HepG2 (cell line): ENCODE measurements around the gene NELL1. TPM values are rescaled to one million over a fixed set of nuclear protein-coding genes. Genes with fewer than 3 reads are reported as not detected.

Source experiments
- ATAC-seq: fragments of 200-7000 bp; cut with Tn5 transposase; 3 replicates; pipeline ENCODE4 v1.9.1; 2020; ENCODE audit warnings: mild to moderate bottlenecking, moderate library complexity
- BruUV-seq: library from RNA; stranded (reverse); fragments of 400-500 nt; replicated peaks from 2 replicates; lab custom pipeline; 2021; lab: Mats Ljungman, UMichigan
- CTCF ChIA-PET: fragments of 300-600 bp; formaldehyde crosslinking; extraction: SDS; loops from one replicate; lab custom pipeline; 2021; ENCODE audit warnings: low total read pairs, inconsistent platforms, low intra/inter-chr PET ratio; lab: Yijun Ruan, JAX
- POLR2A ChIA-PET: fragments of 350-600 bp; sonication (Branson Sonifier 250); formaldehyde crosslinking; loops from one replicate; lab custom pipeline; 2020; ENCODE audit warnings: antibody characterized with exemption, inconsistent platforms; lab: Yijun Ruan, JAX
- DNase-seq: peaks from one replicate; pipeline ENCODE4 v3.0.0-alpha.2; 2015; ENCODE audit warnings: low spot score
- FAIRE-seq: peaks from 3 replicates; lab custom pipeline; 2011; peaks lifted over from hg19 to GRCh38; lab: Jason Lieb, UNC
- H2AFZ ChIP-seq: one replicate; pipeline ENCODE4 v1.6.1; 2011; ENCODE audit warnings: low read length, inconsistent platforms
- H3K27ac ChIP-seq: fragments of 300-600 bp; 3 replicates; pipeline ENCODE4 v1.8.0; 2011; ENCODE audit warnings: mixed run types, mild to moderate bottlenecking, mixed read lengths, low read length, inconsistent platforms; ENCODE audit not compliant: insufficient read depth; ENCODE audit errors: extremely low read length
- H3K27me3 ChIP-seq, 2 experiments: fragments of 200-600 bp in 1 of 2; 2 replicates in 1 of 2; 3 replicates in 1 of 2; pipeline versions ENCODE4 v1.6.0 to v1.8.0; 2011; ENCODE audit warnings: low read length in 2 of 2, mild to moderate bottlenecking in 2 of 2, moderate library complexity in 2 of 2, inconsistent platforms in 1 of 2; ENCODE audit not compliant: insufficient read depth in 2 of 2, control insufficient read depth in 1 of 2
- H3K36me3 ChIP-seq, 2 experiments: fragments of 200-600 bp in 1 of 2; replicated peaks in 1 of 2; 2 replicates in 1 of 2; 3 replicates in 1 of 2; pipeline versions ENCODE4 v1.5.1 to v1.8.0; 2011; ENCODE audit warnings: low read length in 2 of 2, inconsistent platforms in 1 of 2; ENCODE audit not compliant: insufficient read depth in 2 of 2, control insufficient read depth in 1 of 2
- H3K4me1 ChIP-seq: 2 replicates; pipeline ENCODE4 v1.5.1; 2012; ENCODE audit warnings: low read length, inconsistent platforms; ENCODE audit not compliant: insufficient read depth
- H3K4me2 ChIP-seq: 2 replicates; pipeline ENCODE4 v1.6.0; 2011; ENCODE audit warnings: low read depth, low read length, inconsistent platforms
- H3K4me3 ChIP-seq, 3 experiments: fragments of 200-600 bp in 1 of 3; sonication (generic), shearing (Covaris generic) in 1 of 3; replicated peaks in 1 of 3; 2 replicates each; pipeline ENCODE4 v1.5.1; 2011 to 2016; ENCODE audit warnings: low read length in 3 of 3, inconsistent platforms in 2 of 3, low read depth in 2 of 3, mild to moderate bottlenecking in 2 of 3, control low read depth in 1 of 3, mixed read lengths in 1 of 3; ENCODE audit not compliant: insufficient read depth in 1 of 3
- H3K79me2 ChIP-seq: one replicate; pipeline ENCODE4 v1.6.1; 2011; ENCODE audit warnings: low read length, inconsistent platforms; ENCODE audit not compliant: insufficient read depth
- H3K9ac ChIP-seq: 2 replicates; pipeline ENCODE4 v1.6.0; 2011; ENCODE audit warnings: mild to moderate bottlenecking, low read depth, low read length, inconsistent platforms; ENCODE audit not compliant: insufficient read depth
- H3K9me3 ChIP-seq: 2 replicates; pipeline ENCODE4 v1.5.1; 2012; ENCODE audit warnings: mild to moderate bottlenecking, low read length
- H4K20me1 ChIP-seq: 2 replicates; pipeline ENCODE4 v1.6.0; 2011; ENCODE audit warnings: inconsistent platforms, mild to moderate bottlenecking, low read length, moderate library complexity; ENCODE audit not compliant: insufficient read depth
- CAMTA2 ChIP-seq: sonication (generic); formaldehyde crosslinking; IDR thresholded peaks from 2 replicates; pipeline ENCODE4 v1.4.0; 2020; ENCODE audit warnings: mild to moderate bottlenecking, missing genetic modification reagents, borderline replicate concordance
- GZF1 ChIP-seq: sonication (generic); formaldehyde crosslinking; IDR thresholded peaks from 2 replicates; pipeline ENCODE4 v1.5.1; 2020; ENCODE audit warnings: mild to moderate bottlenecking, missing genetic modification reagents
- HHEX ChIP-seq: IDR thresholded peaks from 2 replicates; pipeline ENCODE4 v1.6.1; 2016; ENCODE audit warnings: control low read depth
- JUND ChIP-seq: sonication (generic); formaldehyde crosslinking; IDR thresholded peaks from 2 replicates; pipeline ENCODE4 v1.8.0; 2022; ENCODE audit warnings: mild to moderate bottlenecking, missing genetic modification reagents
- MBD4 ChIP-seq: IDR thresholded peaks from 2 replicates; pipeline ENCODE4 v1.6.1; 2012; ENCODE audit warnings: low read length, inconsistent platforms, borderline replicate concordance
- RBM39 ChIP-seq: fragments of 200-400 bp; formaldehyde crosslinking; IDR thresholded peaks from one replicate; pipeline ENCODE4 v1.6.1; 2018; ENCODE audit warnings: antibody characterized with exemption, mild to moderate bottlenecking, low read depth, low read length; ENCODE audit not compliant: poor library complexity, severe bottlenecking
- SIX1 ChIP-seq: sonication (generic); formaldehyde crosslinking; IDR thresholded peaks from 2 replicates; pipeline ENCODE4 v1.4.0; 2020; ENCODE audit warnings: missing genetic modification reagents, borderline replicate concordance
- SOX5 ChIP-seq: IDR thresholded peaks from 2 replicates; pipeline ENCODE4 v1.6.1; 2016; ENCODE audit warnings: borderline replicate concordance
- SP5 ChIP-seq: IDR thresholded peaks from 2 replicates; pipeline ENCODE4 v1.6.1; 2016; ENCODE audit warnings: low read depth, borderline replicate concordance
- SRSF4 ChIP-seq: fragments of 200-400 bp; formaldehyde crosslinking; IDR thresholded peaks from one replicate; pipeline ENCODE4 v1.6.1; 2018; ENCODE audit warnings: mild to moderate bottlenecking, low read depth, low read length, moderate library complexity; ENCODE audit not compliant: poor library complexity, severe bottlenecking
- ZIK1 ChIP-seq: sonication (generic); formaldehyde crosslinking; IDR thresholded peaks from 2 replicates; pipeline ENCODE4 v1.5.0; 2020; ENCODE audit warnings: mild to moderate bottlenecking, low read depth, missing genetic modification reagents, borderline replicate concordance
- ZNF564 ChIP-seq: sonication (generic); formaldehyde crosslinking; IDR thresholded peaks from 2 replicates; pipeline ENCODE4 v1.8.1; 2023; ENCODE audit warnings: mild to moderate bottlenecking, missing genetic modification reagents
- ZNF570 ChIP-seq: sonication (generic); formaldehyde crosslinking; IDR thresholded peaks from 2 replicates; pipeline ENCODE4 v1.4.0; 2020; ENCODE audit warnings: mild to moderate bottlenecking, missing genetic modification reagents, borderline replicate concordance
- ZNF652 ChIP-seq: IDR thresholded peaks from 2 replicates; pipeline ENCODE4 v1.6.1; 2016; ENCODE audit warnings: low read depth, borderline replicate concordance
- ZNF776 ChIP-seq: sonication (generic); formaldehyde crosslinking; IDR thresholded peaks from 2 replicates; pipeline ENCODE4 v1.4.0; 2020; ENCODE audit warnings: mild to moderate bottlenecking, missing genetic modification reagents
- ZNF784 ChIP-seq: sonication (generic); formaldehyde crosslinking; IDR thresholded peaks from 2 replicates; pipeline ENCODE4 v1.5.1; 2020; ENCODE audit warnings: missing genetic modification reagents, mild to moderate bottlenecking, borderline replicate concordance
- WGBS: methylation state at CpG from one replicate; pipeline ENCODE4 v1.1.6; 2017; ENCODE audit warnings: low lambda C conversion rate; 5-methylcytosine and 5-hydroxymethylcytosine counted together
- in situ Hi-C: cut with HindIII; loops from 2 replicates; pipeline ENCODE4 v1.10.0; 2017; ENCODE audit warnings: low pct_unique_long_range_greater_than_20kb; ENCODE audit not compliant: extremely low pct_ligation_motif_present
- intact Hi-C: fragments of 100-400 bp; cut with micrococcal nuclease; formaldehyde crosslinking; loops from one replicate; pipeline ENCODE4 v1.10.0; 2022; ENCODE audit not compliant: unreplicated experiment
- polyA plus RNA-seq, 8 experiments: library from polyadenylated mRNA; depleted of rRNA in 3 of 8; stranded (reverse) in 7 of 8; unstranded in 1 of 8; fragments of >200 nt; fragmentation: Illumina TruSeq in 4 of 8; extraction: Trizol in 4 of 8; gene quantifications; 2 replicates each; pipeline versions ENCODE4 v1.2.1 to v1.2.3, GENCODE V29; 2011 to 2016; ENCODE audit warnings: low read depth in 4 of 8, missing spikeins in 1 of 8, mixed read lengths in 1 of 8; ENCODE audit not compliant: insufficient read depth in 1 of 8
- total RNA-seq, 5 experiments: library from RNA; depleted of rRNA; stranded (reverse); fragments of >200 nt; fragmentation: Illumina TruSeq; extraction: Trizol; gene quantifications; 2 replicates each; pipeline ENCODE4 v1.2.3, GENCODE V29; 2016; ENCODE audit warnings: low read depth in 1 of 5
- TF ChIP-seq, protein P1 (sequence below): sonication (generic); formaldehyde crosslinking; IDR thresholded peaks from 2 replicates; pipeline ENCODE4 v1.5.0; 2020; ENCODE audit warnings: missing genetic modification reagents
- TF ChIP-seq, protein P2 (sequence below): IDR thresholded peaks from 2 replicates; pipeline ENCODE4 v1.6.1; 2016; ENCODE audit warnings: missing genetic modification reagents, missing compliant biosample characterization

The NELL1 gene
- total and polyA plus RNA-seq, 2 of the 13 experiments (the other 11 are each of a cell fraction or from before 2014, with no cell fraction given): not detected

DNA sequence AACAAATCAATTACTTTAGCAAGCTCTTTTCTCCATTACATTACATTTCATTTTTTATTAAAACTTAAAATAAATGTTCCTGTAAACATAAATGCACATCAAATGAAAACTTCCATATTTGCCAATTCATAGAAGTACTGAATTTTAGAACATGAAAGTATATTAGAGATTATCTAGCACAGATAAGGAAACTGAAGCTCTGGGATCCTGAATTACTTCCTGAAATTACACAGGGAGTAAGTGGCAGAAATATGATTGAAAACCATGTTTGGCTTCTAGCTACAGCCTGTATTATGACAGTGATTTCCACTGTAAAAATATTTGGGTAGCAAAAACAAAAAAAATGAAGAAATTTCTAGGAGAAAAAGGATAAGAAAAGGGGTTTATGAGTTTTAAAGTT lies 387.3 kb downstream of the NELL1 start:
- no peak overlapping the region for H2AFZ ChIP-seq
- H3K27me3 ChIP-seq: no peaks in the 10 kb centered on the region; a peak in 1 of 5 replicates
- no peak overlapping the region for H3K9ac ChIP-seq
- BruUV-seq: no TSS peak
- no peak overlapping the region for H3K27ac ChIP-seq
- intact Hi-C loops: no loop called here
- ATAC-seq (no peak), FAIRE-seq (no peak), DNase-seq (no peak)
- H3K9me3 ChIP-seq: no peaks in the 10 kb centered on the region
- no peaks in the 10 kb centered on the region for H3K4me1 ChIP-seq
- H4K20me1 ChIP-seq: no peaks in the 10 kb centered on the region
- ChIA-PET CTCF (no interaction called here), POLR2A (no interaction called here)
- no peaks in the 10 kb centered on the region for H3K36me3 ChIP-seq
- no peaks in the 10 kb centered on the region for H3K79me2 ChIP-seq
- H3K4me3 ChIP-seq: no peak overlapping the region
- no peak overlapping the region for H3K4me2 ChIP-seq
- in situ Hi-C loops: no loop called here
- TF ChIP-seq ZNF776 (no peak), MBD4 (no peak), JUND (CRISPR knock-in tag) (no peak), ZIK1 (no peak)
- TF ChIP-seq, protein P1, sequence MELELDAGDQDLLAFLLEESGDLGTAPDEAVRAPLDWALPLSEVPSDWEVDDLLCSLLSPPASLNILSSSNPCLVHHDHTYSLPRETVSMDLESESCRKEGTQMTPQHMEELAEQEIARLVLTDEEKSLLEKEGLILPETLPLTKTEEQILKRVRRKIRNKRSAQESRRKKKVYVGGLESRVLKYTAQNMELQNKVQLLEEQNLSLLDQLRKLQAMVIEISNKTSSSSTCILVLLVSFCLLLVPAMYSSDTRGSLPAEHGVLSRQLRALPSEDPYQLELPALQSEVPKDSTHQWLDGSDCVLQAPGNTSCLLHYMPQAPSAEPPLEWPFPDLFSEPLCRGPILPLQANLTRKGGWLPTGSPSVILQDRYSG: no peak

GRCh38 chr11:21059879-21060278 lies 390.5 kb downstream of the NELL1 start:
- Histone ChIP-seq H3K27ac (no peak overlapping the region), H3K9ac (no peak overlapping the region), H3K79me2 (no peaks in the 10 kb centered on the region), H3K4me1 (no peaks in the 10 kb centered on the region), H3K36me3 (no peaks in the 10 kb centered on the region), H3K9me3 (peaks cover 7% of the 10 kb centered on the region; the same call in 1 of the 2 replicates), H2AFZ (no peak overlapping the region), H3K27me3 (no peaks in the 10 kb centered on the region; a peak in 1 of 5 replicates), H4K20me1 (no peaks in the 10 kb centered on the region), H3K4me2 (no peak overlapping the region), H3K4me3 (no peak overlapping the region)
- intact Hi-C loops (no loop called here), in situ Hi-C loops (no loop called here)
- CTCF ChIA-PET: no interaction called here
- 4% methylated on average over 2 of the region's 2 CpGs for whole genome bisulfite sequencing
- FAIRE-seq (no peak), ATAC-seq (no peak), DNase-seq (no peak)
- POLR2A ChIA-PET: no interaction called here
- TF ChIP-seq SOX5 (CRISPR knock-in tag) (no peak), HHEX (CRISPR knock-in tag) (no peak), GZF1 (no peak), ZNF564 (CRISPR knock-in tag) (no peak), ZNF570 (CRISPR knock-in tag) (no peak), CAMTA2 (CRISPR knock-in tag) (no peak), SP5 (CRISPR knock-in tag) (no peak), SIX1 (CRISPR knock-in tag) (no peak), SRSF4 (no peak), ZNF784 (CRISPR knock-in tag) (no peak), RBM39 (no peak), ZNF652 (no peak)
- TF ChIP-seq, protein P2, sequence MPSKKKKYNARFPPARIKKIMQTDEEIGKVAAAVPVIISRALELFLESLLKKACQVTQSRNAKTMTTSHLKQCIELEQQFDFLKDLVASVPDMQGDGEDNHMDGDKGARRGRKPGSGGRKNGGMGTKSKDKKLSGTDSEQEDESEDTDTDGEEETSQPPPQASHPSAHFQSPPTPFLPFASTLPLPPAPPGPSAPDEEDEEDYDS: no peak
- no TSS peak for BruUV-seq
